ENCODE data around the gene F8.

F8 gene

DNA sequence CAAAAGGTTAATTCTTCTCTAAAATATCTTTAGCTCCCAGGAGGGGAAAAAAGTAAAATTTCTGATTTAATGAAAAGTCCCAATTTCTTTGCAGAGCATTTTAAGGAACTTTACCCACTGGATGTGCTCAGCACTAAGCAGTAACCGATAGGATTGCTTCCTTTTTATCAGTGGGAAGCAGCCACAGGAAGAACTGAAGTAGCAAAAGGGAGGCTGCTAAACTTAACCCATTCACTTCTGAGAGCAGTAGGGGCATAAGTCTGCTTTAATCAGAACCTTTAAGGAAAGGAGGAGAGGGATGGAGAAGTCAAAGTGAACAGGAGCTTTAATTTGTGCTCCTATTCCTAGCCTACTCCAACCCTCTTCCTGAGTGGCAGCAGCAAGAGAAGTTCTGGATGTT, at the start of gene F8:
Gene F8 (minus strand): TSS at position 139 of the 400 bp plus-strand sequence. CDS start 171 bp downstream, outside the sequence.
- no peak for DNase-seq (ENCODE audit: low spot score)

DNA sequence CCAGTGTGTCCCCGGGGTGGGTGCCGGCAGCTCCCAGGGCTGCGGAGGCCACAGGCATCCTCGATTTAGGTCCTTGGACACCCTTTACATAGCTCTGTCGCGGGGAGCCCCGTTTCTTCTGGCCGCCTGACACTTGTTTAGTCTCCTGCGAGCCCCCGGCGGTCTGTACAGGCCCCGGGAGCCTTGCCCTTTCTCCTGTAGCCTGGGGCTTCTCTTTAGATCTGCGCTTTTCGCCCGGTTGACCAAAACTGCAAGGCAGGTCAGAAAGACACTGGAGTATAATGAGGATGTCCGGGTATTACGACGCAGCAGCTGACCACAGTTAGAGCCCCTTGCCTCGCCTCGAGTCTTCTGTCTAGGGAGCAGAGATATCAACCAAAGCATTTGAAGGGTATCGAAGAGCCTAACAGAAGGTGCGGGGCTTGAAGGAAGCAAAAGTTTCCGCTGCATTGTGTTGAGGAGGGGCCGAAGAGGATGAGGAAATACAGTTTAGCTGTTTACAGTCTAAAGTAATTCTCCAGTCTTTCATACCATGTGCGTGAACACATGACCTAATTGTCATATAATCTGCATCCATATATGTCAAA, 49.3 kb upstream of the F8 start:
- peak; percentile 39 for DNase-seq (ENCODE audit: low spot score)

DNA sequence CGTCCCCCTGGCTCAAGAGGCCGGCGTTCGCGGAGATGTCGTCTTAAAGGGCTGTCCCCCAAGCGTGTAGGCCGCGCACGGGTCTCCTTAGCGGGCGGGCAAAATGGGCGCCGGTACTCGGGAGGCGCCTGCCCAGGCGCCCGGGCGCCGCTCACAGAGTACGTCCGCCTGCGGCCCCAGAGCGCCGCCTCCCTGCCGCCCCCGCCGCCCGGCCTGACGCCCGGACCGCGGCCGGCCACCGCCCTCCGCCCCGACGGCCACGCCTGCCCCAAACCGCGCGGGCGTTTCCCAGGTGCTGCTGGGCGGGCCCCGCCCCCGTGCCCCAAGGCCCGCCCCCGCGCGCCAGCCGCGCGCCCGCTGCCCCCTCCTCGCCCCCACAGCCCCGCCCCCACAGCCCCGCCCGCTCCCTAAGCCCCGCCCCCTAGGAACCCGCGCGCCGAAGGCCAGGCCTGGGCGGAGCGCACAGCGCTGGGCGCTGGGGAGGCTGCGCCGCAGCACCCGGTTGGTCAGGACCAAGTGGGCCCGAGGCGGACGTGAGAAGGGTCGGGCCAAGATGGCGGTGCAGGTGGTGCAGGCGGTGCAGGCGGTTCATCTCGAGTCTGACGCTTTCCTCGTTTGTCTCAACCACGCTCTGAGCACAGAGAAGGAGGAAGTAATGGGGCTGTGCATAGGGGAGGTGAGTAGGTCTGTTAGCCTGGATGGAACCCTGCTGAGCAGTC, 48.6 kb upstream of the F8 start, which contains the start of the genes BRCC3, CMC4 and MTCP1:
Gene BRCC3 (plus strand): TSS at position 534 of the 719 bp plus-strand sequence. CDS start 20 bp downstream, at position 554.
Gene CMC4 (minus strand): TSS at position 162 of the 719 bp plus-strand sequence. CDS start 7,113 bp downstream, outside the sequence.
Gene MTCP1 (minus strand): TSS at position 162 of the 719 bp plus-strand sequence. CDS start 5,126 bp downstream, outside the sequence.
- DNase-seq (ENCODE audit: low spot score), result peak; percentile 86

DNA sequence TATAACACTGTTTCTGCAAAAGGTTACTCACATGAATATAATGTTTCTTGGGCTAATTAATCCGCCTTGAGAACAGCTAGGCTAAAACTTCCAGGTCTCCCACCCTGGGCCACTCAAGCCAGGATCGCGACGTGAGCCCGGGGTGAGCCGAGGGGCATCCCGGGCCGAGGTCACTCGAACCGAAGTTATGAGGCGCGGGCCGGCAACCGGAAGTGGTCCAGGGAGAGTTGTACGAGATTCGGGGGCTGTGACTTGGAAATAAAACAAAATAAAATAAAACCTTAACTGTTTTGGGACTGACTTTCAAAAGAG, 48.1 kb upstream of the F8 start:
- DNase-seq (ENCODE audit: low spot score), result no peak

DNA sequence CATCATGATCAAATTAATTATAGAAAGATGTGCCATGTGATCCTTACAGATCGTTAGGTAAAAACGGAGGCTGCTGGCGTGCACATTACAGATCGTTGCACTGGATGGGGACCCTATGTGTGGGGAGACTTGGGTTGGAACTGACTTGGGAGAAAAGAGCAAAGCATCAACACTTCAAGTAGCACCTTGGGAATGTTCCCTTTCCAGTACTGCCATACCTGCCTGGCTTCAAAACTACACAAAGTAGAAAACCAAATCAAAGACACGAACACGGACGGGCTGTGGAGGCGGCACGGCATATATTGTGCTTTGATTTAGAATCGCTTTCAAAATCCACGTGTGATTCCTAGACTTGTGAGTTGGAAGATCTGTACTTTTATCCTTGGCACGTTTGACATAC, 47.5 kb upstream of the F8 start:
- peak; percentile 26 for DNase-seq (ENCODE audit: low spot score)

DNA sequence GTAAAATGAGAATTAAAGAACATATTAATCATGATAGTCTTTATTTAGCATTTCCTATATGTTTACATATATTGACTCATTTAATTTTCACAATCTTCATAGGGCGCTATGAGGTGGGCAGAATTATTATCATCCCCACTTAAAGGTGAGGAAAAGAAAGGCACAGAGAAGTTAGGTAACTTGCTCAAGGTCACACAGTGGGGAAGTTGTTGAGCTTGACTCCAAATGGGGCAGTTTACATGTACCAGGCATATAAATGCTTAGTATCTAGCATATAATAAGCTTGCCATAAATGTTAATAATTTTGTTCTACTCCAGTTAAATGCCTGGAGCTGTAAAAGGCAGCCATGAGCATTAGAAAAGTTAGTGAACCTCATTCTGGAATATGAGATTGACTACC, 46.9 kb upstream of the F8 start:
- DNase-seq (ENCODE audit: low spot score), result no peak

DNA sequence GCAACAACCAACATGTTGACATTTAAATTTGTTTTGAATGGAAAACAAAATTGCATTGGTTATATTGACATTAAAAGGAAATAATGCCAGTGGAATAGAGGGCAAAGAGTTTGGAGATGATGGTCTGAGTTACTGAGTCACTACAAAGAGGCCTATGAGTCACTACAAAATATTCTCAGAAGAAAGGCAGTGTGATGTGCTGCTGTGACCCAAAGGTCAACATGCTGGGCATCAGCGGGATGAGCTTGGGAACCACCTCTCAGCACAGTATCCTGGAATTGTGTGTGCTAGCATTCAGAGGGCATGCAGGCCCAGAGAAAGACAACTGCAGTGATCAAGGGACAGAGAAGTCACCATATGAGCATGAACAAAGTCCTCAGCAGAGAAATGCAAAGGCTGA, 45.6 kb upstream of the F8 start:
- DNase-seq (ENCODE audit: low spot score), result no peak

DNA sequence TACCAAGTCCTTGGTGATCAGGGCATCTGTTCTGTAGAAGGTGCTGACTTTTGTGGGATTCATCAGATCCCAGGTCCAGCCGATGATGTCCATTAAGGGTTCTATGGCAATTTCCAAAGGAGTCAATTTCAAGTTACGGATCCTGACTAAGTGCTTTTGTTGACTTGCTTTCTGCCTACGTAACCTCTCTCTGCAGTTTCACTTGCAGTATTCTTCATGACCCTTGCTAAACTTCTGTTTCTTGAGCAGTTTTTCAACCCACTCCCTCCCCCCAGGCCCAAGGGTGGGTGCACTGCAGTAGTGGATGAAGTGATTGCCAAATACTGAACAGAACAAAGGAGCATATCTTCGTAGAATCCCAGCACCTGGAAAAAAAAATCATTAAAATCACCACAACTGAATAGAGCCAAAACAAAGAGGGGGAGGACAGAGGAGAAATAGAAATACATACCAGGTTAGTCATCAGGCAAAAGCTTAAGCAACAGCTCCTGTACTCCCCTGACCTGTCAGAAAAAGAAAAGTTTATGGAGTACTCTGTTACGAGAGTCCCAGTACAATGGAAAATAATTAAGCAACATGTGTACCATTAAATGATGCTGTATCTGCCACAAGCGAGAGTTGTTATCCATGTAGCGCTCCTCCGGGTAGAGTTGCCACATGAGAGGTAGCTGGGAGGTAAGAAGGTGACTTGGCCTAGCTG, 42.7 kb upstream of the F8 start:
- DNase-seq (ENCODE audit: low spot score), result no peak

DNA sequence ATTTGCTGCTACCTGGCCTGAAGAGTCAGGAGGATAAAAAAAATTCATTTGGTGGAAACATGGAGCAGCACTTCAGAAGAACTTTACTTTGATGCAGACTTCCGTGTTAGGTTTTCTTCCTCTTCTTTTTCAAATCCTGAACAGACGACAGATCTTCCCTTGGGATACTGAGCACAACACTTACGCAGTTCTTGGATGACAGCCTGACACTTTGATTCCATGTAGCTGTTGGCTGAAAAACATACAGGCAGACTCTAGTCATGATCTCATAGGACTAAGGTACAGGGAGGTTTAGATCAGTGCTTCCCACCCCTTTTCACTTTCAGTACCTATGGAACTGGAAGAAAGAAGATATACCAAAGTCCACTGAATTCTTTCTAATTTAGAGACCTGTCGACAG, 39.2 kb upstream of the F8 start:
- DNase-seq (ENCODE audit: low spot score), result no peak

DNA sequence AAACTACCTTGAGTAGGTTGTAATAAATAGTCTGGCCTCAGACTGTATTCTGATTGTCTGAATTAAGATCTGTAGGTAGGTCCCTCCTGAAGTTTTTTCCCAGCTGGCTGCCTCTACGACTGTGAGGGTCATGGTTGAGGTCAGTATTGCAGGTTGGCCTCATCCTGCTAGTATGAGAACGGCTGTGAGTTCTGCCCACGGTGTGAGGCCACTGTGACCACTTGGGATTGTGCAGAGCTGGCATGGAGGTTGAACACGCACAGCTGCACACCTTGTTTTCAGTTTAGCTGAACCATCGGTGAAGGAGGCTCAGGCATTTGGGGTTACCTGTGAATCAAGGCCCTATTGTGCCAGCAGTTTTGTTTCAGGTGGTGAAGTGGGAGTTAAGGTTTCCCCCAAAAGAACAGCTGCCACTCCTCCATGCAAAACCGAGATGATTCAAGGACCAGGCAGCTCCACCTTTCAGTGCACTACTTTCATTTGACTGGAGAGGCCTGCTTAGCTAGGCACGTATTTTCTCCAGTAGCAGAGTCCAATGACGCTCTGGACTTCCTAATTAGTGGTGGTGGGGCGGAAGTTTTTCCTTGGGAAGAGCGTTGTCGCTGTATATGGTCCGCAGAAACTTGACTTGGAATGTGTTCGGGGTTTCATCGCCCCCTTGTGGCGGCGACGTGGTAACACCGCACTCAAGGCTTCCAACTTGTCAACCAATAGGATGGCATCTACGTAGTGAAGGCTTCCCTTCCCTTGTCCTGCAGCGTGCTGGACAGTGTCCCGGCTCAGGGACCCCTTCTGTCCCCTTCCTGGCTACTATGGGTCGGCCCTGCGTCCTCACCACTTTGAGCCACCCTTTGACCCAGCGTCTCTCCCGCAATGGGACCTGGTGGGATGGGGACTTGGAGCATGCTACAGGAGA, 34.6 kb upstream of the F8 start:
- peak; percentile 50 for DNase-seq (ENCODE audit: low spot score)

DNA sequence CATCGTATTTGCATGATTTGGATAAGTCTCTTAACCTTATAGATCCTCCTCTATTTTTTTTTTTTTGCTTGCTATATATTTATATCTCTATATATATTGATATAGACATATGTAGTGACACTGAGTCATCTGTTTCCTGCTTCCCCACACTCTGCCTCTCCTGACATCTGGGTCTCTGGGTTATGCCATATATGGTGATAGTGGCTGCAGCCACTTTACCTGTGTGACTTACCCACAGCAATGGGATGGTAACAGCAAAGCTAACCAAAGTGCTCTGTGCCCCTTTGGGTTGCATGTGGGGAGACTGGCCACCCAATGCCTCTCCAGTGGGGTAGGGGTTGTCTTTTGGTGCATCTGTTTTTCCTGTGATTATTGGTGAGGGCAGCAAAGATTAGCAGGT, 33.9 kb upstream of the F8 start:
- no peak for DNase-seq (ENCODE audit: low spot score)

DNA sequence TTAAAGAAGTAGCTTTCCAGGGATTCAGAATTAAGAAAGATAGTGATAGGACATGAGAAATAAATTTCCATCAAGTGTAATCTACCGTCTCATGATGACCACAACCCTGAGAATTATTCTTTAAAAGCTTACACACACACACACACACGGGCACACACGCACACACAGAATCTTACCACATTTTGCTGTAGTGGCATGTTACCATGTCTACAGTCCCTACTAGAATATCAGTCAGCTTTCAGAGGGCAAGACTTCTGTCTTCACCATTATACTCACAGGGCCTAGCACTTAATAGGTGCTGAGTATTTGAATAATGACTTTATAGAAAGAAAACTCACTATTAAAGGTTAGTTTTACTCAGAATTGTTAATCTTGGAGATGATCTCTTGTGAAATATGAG, 33.0 kb upstream of the F8 start:
- no peak for DNase-seq (ENCODE audit: low spot score)

DNA sequence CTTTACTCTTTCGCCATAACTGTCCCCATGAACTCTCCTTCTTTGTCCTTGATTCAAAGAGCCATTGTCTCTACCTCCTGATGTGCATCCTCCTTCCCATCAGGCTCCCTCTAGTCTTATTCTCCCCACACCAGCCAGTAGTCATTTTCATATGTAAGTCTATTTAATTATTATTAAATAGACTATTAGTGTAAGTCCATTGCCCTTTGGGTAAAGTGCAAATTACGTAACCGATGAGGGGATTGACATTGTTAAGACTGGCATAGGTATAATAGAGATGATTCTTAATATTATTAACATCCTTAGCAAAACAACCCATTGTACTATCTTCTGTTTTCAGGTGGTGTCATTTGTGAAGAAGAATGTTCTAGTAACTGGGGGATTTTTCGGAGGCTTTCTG, 31.7 kb upstream of the F8 start:
- no peak for DNase-seq (ENCODE audit: low spot score)

DNA sequence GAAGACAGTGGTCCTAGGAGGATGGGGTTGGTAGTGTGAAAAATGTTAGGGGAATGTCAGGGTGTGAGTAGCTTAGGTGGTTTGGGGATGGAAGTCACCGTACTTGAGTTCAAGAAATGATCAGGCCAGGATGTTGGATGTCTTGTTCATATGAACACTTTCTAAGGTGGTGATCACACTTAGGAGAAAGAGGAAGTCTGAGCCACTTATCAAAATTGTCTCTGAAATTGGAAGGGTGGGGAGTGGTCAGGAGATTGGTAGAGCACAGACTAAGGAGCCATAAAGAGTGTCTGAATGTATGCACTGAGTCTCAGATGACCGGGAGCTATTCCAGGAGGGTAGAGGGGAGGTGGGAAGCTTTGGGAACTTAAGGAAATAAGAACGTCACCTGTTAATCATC, 31.1 kb upstream of the F8 start:
- DNase-seq (ENCODE audit: low spot score), result no peak

DNA sequence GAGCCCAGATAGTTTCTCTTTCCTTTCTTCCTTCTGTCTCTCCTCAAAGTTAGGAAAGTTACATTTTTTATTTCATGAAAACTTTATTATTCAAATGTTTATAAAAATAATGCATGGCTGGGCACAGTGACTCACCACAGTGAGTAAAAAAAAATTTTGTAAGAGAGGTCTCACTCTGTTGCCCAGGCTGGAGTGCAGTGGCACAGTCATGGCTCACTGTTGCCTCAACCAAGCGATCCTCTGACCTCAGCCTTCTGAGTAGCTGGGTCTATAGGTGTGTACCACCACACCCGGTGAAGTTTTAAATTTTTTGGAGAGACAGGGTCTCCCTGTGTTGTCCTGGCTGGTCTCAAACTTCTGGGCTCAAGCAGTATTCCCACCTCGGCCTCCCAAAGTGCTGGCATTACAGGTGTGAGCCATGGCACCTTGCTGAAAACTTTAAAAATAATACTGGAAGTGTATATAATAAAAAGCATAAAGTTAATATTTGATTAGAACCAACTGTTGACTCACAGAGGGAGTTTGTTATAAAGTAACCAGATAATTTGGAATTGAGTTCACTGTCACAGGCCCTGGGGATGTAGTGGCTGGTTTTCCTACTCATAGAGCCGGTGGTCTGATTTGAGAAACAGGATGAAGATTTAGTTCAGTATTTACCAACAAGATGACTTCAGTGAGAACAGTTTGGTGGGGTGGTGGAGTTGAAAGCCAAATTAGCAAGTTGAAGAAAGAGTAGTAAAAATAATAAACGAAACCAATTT, 30.4 kb upstream of the F8 start:
- no peak for DNase-seq (ENCODE audit: low spot score)

DNA sequence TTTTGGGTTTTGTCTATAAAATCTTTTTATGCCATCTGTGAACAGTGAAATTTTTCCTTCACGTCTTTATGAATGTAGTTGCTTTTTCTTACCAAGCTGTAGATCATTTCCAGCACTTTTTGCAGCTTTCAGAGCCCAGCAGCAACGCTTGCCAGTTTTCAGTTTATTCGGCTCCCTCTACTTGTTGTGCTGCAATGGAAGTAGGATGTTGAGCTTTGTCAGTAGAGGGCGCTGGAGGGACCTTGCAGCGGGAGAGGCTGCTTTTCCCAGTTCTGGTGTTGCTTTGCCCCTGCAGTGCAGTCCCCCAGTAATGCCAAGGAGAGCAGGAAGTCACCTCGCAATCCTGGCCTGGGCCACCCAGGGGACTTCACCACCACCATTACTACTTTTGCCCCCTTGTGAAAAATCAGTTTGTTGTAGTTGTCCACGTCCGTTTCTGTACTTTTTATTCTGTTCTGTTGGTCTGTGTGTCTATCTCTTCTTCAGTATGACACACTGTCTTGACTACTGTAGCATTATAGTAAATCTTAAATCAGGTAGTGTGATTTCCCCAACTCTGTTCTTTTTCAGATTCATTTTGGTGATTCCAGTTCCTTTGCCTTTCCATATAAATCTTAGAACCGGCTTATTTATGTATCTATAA, 26.6 kb upstream of the F8 start:
- DNase-seq (ENCODE audit: low spot score), result peak; percentile 58

DNA sequence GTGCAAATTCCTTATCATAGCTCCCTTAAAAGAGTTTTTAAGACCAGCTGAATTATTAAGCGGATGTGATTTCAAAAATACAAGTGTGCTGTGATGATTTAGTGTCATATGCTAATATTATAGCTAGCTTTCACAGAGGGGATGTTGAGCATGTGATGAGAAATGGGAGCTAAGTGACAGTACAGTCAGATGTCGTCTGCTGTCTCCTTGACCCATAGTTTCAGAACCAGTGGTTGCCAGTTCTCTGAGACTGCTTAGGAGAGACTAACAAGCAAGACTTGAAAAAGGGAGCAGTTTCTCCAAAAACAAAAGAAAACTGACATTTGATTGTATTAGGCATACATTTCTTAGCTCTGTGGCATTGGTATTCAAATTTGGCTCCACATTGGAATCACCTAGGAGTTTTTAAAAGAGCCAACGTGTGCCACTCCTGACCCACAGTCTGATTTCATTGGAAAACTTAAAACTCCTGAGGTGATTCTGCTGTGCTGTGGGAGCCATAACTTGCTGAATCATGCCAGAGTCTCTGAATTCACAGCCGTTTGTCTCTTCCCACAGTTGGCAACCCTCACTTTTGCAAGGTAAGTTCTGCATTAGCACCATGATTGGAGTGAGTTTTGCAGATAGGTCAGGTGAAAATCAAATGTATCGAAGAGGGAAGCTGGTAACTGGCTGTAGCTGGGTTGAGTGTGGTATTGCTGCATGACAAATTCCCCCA, 24.4 kb upstream of the F8 start:
- DNase-seq (ENCODE audit: low spot score), result no peak

DNA sequence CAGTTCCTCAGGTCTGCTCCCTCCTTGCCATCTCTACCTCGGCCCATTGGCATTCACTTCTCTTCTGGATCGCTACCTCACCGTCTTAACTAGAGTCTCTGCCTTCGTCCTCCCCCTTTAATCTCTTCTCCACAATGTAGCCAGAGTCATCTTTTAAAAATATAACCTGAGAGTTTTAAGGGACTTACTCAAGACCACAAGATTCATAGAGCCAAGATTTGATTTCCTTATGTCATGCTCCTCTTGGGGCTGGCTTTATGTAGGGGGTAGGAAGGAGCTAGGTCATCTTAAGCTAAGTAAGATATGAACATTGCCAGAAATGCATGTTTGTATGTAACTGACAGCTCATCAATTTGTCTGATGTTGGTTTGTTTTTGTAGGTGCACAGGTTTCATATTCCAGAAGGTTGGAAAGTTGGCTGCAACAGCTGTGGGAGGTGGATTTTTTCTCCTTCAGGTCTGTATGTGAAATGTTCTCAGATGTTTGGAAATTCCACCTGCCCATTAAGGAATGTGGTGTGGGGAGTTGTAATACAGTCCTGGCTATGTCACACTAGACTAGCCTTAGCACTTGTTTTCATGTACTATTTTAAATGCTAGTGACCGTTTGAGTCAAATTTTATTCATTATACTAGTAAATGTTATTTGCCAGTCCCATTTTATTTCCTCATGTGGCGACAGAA, 23.7 kb upstream of the F8 start:
- DNase-seq (ENCODE audit: low spot score), result no peak

DNA sequence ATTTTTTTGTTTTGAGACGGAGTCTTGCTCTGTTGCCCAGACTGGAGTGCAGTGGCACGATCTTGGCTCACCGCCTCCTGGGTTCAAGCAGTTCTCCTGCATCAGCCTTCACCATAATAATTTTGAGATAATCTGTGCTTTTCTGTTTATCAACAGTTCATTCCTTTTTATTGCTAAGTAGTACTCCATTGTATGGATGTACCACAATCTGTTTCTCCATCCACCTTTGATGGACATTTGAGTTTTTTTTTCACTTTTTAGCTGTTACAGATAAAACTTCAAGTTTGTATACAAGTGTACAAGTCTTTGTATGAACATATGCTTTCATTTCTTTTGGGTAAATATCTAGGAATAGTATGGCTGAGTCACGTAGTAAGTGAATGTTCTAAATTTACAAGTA, 13.2 kb upstream of the F8 start:
- no peak for DNase-seq (ENCODE audit: low spot score)

DNA sequence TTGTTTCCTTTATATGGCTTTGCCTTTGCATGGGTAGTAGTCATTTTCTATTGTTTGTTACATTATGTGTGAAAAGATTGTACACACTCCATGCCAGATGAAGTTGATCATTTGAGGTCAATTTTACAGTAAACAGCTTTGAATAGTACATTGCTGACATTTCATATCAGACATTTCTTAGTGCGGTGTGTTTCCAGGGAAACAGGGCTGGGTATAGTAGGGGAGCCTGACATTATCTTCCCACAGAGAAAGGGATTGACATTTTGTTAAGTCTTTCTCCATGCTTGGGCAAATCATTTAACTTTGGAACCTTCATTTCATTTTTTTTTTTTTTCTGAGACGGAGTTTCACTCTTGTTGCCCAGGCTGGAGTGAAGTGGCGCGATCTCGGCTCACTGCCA, 9.1 kb upstream of the F8 start:
- no peak for DNase-seq (ENCODE audit: low spot score)
